ENCODE results near the gene A2M. TPM values are rescaled to one million over a fixed set of nuclear protein-coding genes. Genes with fewer than 3 reads are reported as not detected.

The A2M gene
- total and polyA plus RNA-seq, 2 of the 13 experiments (the other 11 are each of a cell fraction or from before 2014, with no cell fraction given): 2,807 to 6,551 TPM

- POLR2A ChIA-PET: interaction anchor here (1.2 kb wide), 1 partner anchor 23 kb away, joined by 6 read pairs; no protein-coding TSS in a partner anchor
- 96% methylated on average over 3 of the region's 3 CpGs for WGBS (ENCODE audit: low lambda C conversion rate)
- ATAC-seq (no peak), DNase-seq (ENCODE audit: low spot score) (no peak), FAIRE-seq (no peak)
- in situ Hi-C loops (cut with HindIII; ENCODE audit: extremely low pct_ligation_motif_present, low pct_unique_long_range_greater_than_20kb) (no loop called here), intact Hi-C loops (cut with micrococcal nuclease; ENCODE audit: unreplicated experiment) (no loop called here)
- H3K4me3 ChIP-seq (replicated peaks in 1 of 3; ENCODE audit: insufficient read depth in 1 of 3, low read depth in 2 of 3, low read length in 3 of 3): no peak overlapping the region
- no peak overlapping the region for H3K9ac ChIP-seq (ENCODE audit: insufficient read depth, low read depth, low read length)
- no peak overlapping the region for H2AFZ ChIP-seq (ENCODE audit: low read length)
- peaks cover 20% of the 10 kb centered on the region for H3K79me2 ChIP-seq (ENCODE audit: insufficient read depth, low read length)
- TF ChIP-seq RBM22 (optimal IDR thresholded peaks at IDR 0.05; ENCODE audit: low read length) (peak; percentile 93), POLR2G (IDR thresholded peaks at IDR 0.05; ENCODE audit: low read depth, low read length) (peak; percentile 62; the same call in 1 of the 2 replicates), ZNF816 (CRISPR knock-in tag; IDR thresholded peaks at IDR 0.05; ENCODE audit: borderline replicate concordance) (0 out of 2 replicates have a peak, but pooled peaks have one; percentile 23), PPARG (CRISPR knock-in tag; conservative IDR thresholded peaks at IDR 0.05) (no peak), E2F1 (CRISPR knock-in tag; IDR thresholded peaks at IDR 0.05) (no peak), ZNF891 (CRISPR knock-in tag; IDR thresholded peaks at IDR 0.05) (no peak), RFX3 (CRISPR knock-in tag; IDR thresholded peaks at IDR 0.05) (no peak), MIXL1 (CRISPR knock-in tag; IDR thresholded peaks at IDR 0.05) (no peak), ARNTL (CRISPR knock-in tag; IDR thresholded peaks at IDR 0.05) (no peak), ZFP91 (CRISPR knock-in tag; IDR thresholded peaks at IDR 0.05; ENCODE audit: borderline replicate concordance) (no peak), AHDC1 (CRISPR knock-in tag; IDR thresholded peaks at IDR 0.05; ENCODE audit: borderline replicate concordance) (no peak), RFXAP (CRISPR knock-in tag; IDR thresholded peaks at IDR 0.05; ENCODE audit: borderline replicate concordance) (no peak), ZBTB34 (CRISPR knock-in tag; IDR thresholded peaks at IDR 0.05) (no peak), PAF1 (CRISPR knock-in tag; IDR thresholded peaks at IDR 0.05) (peak; percentile 17; the same call in 1 of the 2 replicates)
- no peak overlapping the region for H3K27ac ChIP-seq (ENCODE audit: extremely low read length, insufficient read depth, low read length)
- no TSS peak for BruUV-seq (replicated peaks)
- no peaks in the 10 kb centered on the region for H3K27me3 ChIP-seq (ENCODE audit: control insufficient read depth in 1 of 2, insufficient read depth in 2 of 2, low read length in 2 of 2)
- H3K4me2 ChIP-seq (ENCODE audit: low read depth, low read length): no peak overlapping the region
- CTCF ChIA-PET (ENCODE audit: low intra/inter-chr PET ratio, low total read pairs): no interaction called here
- peaks cover 50% of the 10 kb centered on the region for H4K20me1 ChIP-seq (ENCODE audit: insufficient read depth, low read length)
- peaks cover 19% of the 10 kb centered on the region for H3K4me1 ChIP-seq (ENCODE audit: insufficient read depth, low read length)
- H3K9me3 ChIP-seq (ENCODE audit: low read length): no peaks in the 10 kb centered on the region
- peaks cover 31 to 94% of the 10 kb centered on the region in 2 experiments for H3K36me3 ChIP-seq (replicated peaks in 1 of 2; ENCODE audit: control insufficient read depth in 1 of 2, insufficient read depth in 2 of 2, low read length in 2 of 2)
These were observed 36.6 kb downstream of the A2M start for GRCh38 chr12:9079082-9079481.

Measured in HepG2 (cell line).